Measurements from ENCODE around the gene POLR1G.

Gene POLR1G

GRCh38 chr19:45385392-45386221 lies 20.8 kb upstream of the POLR1G start:
- TF ChIP-seq ZBTB7A (IDR thresholded peaks at IDR 0.05; ENCODE audit: low read depth) = no peak
- no peak for TF ChIP-seq CREB1 (IDR thresholded peaks at IDR 0.05; ENCODE audit: low read depth)
- TF ChIP-seq NFIC (IDR thresholded peaks at IDR 0.05) = no peak
- no peak for TF ChIP-seq USF1 (IDR thresholded peaks at IDR 0.05)
- no peak for TF ChIP-seq EGR1 (IDR thresholded peaks at IDR 0.05)
- no peak for TF ChIP-seq RAD21 (IDR thresholded peaks at IDR 0.05; ENCODE audit: low read depth)
- TF ChIP-seq FOXM1 (IDR thresholded peaks at IDR 0.05; ENCODE audit: borderline replicate concordance, low read depth) = no peak
- TF ChIP-seq EP300 (IDR thresholded peaks at IDR 0.05; ENCODE audit: borderline replicate concordance) = no peak
- TF ChIP-seq CEBPB (IDR thresholded peaks at IDR 0.05) = no peak

GRCh38 chr19:45391346-45391745 lies 15.1 kb upstream of the POLR1G start:
- no peak for TF ChIP-seq MAX (IDR thresholded peaks at IDR 0.05)

- TF ChIP-seq EGR1 (IDR thresholded peaks at IDR 0.05) = no peak
- TF ChIP-seq MAX (IDR thresholded peaks at IDR 0.05) = no peak
Observed at GRCh38 chr19:45391871-45392665, 14.4 kb upstream of the POLR1G start.

GRCh38 chr19:45395821-45396617 lies 10.4 kb upstream of the POLR1G start:
- no peak for TF ChIP-seq RAD21 (IDR thresholded peaks at IDR 0.05; ENCODE audit: low read depth)
- TF ChIP-seq MAX (IDR thresholded peaks at IDR 0.05) = no peak
- TF ChIP-seq TAF1 (IDR thresholded peaks at IDR 0.05; ENCODE audit: low read depth) = no peak
- TF ChIP-seq CEBPB (IDR thresholded peaks at IDR 0.05) = no peak
- no peak for TF ChIP-seq EGR1 (IDR thresholded peaks at IDR 0.05)
- TF ChIP-seq EP300 (IDR thresholded peaks at IDR 0.05; ENCODE audit: borderline replicate concordance) = no peak
- no peak for TF ChIP-seq REST (IDR thresholded peaks at IDR 0.05; ENCODE audit: low read depth)
- no peak for TF ChIP-seq CREB1 (IDR thresholded peaks at IDR 0.05; ENCODE audit: low read depth)
- no peak for TF ChIP-seq USF1 (IDR thresholded peaks at IDR 0.05)
- no peak for TF ChIP-seq NFIC (IDR thresholded peaks at IDR 0.05)
- TF ChIP-seq ZBTB7A (IDR thresholded peaks at IDR 0.05; ENCODE audit: low read depth) = no peak
- TF ChIP-seq YY1 (IDR thresholded peaks at IDR 0.05; ENCODE audit: low read depth) = no peak
- TF ChIP-seq TEAD4 (IDR thresholded peaks at IDR 0.05) = no peak
- TF ChIP-seq FOXM1 (IDR thresholded peaks at IDR 0.05; ENCODE audit: borderline replicate concordance, low read depth) = no peak
- TF ChIP-seq TCF12 (IDR thresholded peaks at IDR 0.05; ENCODE audit: low read depth) = no peak

GRCh38 chr19:45400192-45400591 lies 6.3 kb upstream of the POLR1G start:
- TF ChIP-seq FOXM1 (IDR thresholded peaks at IDR 0.05; ENCODE audit: borderline replicate concordance, low read depth) (no peak), EP300 (IDR thresholded peaks at IDR 0.05; ENCODE audit: borderline replicate concordance) (no peak), EGR1 (IDR thresholded peaks at IDR 0.05) (no peak), MAX (IDR thresholded peaks at IDR 0.05) (no peak), REST (IDR thresholded peaks at IDR 0.05; ENCODE audit: low read depth) (no peak), TAF1 (IDR thresholded peaks at IDR 0.05; ENCODE audit: low read depth) (no peak), TEAD4 (IDR thresholded peaks at IDR 0.05) (no peak), TCF12 (IDR thresholded peaks at IDR 0.05; ENCODE audit: low read depth) (no peak), ZBTB7A (IDR thresholded peaks at IDR 0.05; ENCODE audit: low read depth) (no peak), CREB1 (IDR thresholded peaks at IDR 0.05; ENCODE audit: low read depth) (no peak), RAD21 (IDR thresholded peaks at IDR 0.05; ENCODE audit: low read depth) (no peak), USF1 (IDR thresholded peaks at IDR 0.05) (no peak)

All from Ishikawa (cell line).